DMS153 (cell line): Measurements from ENCODE around the gene PODXL2.
A peak's percentile ranks its signal among the peaks of the same experiment; 100 is the strongest.

Experiments used
- DNase-seq: peaks from one replicate; lab custom pipeline; 2025; lab: John Stamatoyannopoulos, UW

Gene PODXL2

DNA sequence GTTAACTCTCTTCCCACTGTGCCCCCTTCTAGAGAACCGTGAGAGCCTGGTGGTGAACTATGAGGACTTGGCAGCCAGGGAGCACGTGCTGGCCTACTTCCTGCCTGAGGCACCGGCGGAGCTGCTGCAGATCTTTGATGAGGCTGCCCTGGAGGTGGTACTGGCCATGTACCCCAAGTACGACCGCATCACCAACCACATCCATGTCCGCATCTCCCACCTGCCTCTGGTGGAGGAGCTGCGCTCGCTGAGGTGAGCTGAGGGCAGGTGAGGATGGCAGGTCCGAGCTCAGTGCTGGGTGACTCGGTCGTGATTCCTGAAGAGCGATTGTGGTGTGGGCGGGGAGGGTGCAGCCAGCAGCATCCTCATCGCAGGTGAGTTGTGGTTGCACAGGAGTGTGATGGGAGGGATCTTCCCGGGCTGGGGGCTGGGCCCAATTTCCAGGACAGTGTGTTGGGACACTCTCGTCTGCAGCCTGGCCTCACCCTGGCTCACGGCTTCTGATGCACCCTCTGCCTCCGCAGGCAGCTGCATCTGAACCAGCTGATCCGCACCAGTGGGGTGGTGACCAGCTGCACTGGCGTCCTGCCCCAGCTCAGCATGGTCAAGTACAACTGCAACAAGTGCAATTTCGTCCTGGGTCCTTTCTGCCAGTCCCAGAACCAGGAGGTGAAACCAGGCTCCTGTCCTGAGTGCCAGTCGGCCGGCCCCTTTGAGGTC lies 22.7 kb upstream of the PODXL2 start:
- DNase-seq: no peak

- no peak for DNase-seq
These were observed 21.9 kb upstream of the PODXL2 start for GRCh38 chr3:127606981-127607595.

- no peak for DNase-seq
These were observed 21.2 kb upstream of the PODXL2 start for GRCh38 chr3:127607675-127608361.

GRCh38 chr3:127608362-127608718 lies 20.6 kb upstream of the PODXL2 start:
- DNase-seq: no peak

DNA sequence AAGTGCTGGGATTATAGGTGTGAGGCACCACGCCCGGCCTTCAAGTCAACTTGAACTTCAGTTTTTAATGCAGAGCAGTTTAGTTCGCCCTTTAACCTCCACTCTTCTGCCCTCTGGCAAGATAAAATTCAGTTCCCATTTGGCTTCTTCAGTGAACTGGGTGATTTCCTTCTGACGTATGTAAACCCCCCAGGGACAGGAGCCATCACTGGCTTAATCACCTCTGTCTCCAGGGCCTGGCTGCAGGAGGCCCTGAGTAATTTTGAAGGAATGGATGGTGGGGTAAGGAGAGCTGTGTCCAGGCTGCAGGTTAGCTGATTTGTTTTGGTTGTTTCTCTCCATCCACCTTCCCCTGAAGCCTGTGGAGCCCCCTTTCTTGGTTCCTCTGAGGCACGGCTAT lies 18.9 kb upstream of the PODXL2 start:
- DNase-seq: no peak

DNA sequence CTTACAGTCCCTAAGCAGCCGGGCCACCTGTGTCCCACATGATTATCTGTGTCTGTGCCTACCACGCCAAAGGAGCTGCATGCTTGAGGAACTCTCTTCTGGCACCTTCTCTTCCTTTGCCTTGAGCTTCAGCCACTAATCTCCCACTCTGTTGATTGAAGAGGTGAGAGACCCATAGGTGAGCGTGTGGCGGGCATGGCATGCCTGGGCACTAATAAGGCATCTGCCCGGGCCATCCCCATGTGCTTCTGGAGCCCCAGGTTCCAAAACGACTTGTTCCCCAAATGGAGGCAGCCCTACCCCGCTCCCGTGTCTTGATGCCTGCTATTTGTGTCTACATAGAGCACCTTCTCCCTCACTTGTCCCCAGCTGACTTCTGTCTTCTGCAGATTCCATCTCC lies 17.7 kb upstream of the PODXL2 start:
- DNase-seq: no peak

DNA sequence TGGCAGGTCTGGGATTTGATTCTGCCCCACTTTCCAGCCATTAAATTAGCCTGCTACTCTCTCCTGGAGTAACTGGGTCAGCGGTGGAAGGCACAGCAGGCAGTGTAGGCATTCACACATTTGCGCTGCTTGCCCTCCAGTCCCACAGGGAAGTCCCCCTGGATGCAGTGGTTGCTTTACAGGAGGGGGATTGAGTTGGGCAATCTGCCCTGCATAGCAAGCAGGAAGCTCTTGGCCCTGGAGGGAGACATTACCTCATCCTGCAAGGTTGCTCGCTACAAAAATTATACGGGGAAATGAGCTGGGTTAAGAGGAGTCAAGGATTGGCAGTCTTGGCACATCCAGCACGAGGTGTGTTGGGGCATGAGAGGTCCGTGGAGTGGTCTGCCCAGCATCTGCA lies 16.0 kb upstream of the PODXL2 start:
- DNase-seq: no peak

- no peak for DNase-seq
These were observed 15.6 kb upstream of the PODXL2 start for GRCh38 chr3:127613406-127613805.

DNA sequence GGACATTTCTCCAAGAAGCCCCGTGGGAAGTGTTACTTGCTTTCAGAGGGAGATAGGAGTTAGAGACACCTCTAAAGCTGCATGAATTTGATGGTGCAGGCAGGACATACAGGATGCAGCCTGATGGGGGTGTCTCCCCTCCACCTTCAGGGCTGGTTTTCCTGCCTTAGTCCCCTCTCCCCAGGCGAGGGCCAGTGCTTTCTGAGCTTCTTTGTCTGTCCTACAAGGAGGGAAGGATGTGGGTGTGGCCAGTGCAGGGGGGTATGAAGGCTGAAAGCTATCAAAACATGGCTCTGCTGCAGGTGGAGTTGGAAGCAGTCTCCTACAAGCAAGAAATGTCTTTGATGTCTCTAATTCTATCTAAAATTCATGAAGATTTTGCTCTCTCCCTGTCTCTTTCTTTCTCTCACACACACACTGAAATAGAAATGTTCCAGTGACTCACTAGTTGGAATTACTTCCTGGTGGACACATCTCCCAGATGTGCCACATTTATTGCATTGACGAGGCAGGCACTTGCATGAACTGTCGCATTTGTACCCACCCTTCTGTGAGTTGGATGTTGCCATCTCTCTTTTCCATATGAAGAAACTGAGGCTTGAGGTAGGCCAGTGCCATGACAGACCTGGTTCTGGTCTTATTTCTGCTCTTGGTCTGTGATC lies 13.9 kb upstream of the PODXL2 start:
- no peak for DNase-seq

GRCh38 chr3:127615631-127616305 lies 13.2 kb upstream of the PODXL2 start:
- no peak for DNase-seq

DNA sequence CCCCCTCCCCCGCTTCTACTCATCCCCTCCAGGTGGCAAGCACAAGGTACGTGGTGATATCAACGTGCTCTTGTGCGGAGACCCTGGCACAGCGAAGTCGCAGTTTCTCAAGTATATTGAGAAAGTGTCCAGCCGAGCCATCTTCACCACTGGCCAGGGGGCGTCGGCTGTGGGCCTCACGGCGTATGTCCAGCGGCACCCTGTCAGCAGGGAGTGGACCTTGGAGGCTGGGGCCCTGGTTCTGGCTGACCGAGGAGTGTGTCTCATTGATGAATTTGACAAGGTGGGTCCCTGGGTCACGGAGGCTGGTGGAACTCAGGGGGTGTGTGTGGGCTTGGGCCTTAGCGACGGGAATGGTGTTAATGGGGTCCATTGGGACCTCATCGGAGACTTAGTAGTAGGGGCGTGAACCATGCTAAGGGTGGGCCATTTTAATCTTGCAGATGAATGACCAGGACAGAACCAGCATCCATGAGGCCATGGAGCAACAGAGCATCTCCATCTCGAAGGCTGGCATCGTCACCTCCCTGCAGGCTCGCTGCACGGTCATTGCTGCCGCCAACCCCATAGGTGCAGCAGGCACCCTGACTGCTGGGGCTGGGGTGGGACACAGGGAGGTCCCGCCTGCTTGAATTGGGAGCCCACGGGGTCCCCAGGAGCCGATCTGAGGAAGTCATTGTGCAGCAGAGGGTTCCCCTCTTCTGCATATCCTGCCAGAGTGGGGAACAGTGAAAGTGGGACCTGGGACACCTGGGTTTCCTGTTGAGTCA lies 12.0 kb upstream of the PODXL2 start:
- DNase-seq: no peak

- no peak for DNase-seq
These were observed 10.1 kb upstream of the PODXL2 start for GRCh38 chr3:127618891-127619290.

- DNase-seq: no peak
These were observed 8.2 kb upstream of the PODXL2 start for GRCh38 chr3:127620637-127621375.

DNA sequence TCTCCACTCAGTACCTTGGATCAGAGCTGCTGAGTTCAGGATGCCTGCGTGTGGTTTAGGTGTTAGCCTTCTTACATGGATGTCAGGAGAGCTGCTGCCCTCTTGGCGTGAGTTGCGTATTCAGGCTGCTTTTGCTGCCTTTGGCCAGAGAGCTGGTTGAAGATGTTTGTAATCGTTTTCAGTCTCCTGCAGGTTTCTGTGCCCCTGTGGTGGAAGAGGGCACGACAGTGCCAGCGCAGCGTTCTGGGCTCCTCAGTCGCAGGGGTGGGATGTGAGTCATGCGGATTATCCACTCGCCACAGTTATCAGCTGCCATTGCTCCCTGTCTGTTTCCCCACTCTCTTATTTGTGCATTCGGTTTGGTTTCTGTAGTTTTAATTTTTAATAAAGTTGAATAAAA lies 7.0 kb upstream of the PODXL2 start:
- DNase-seq: no peak

- DNase-seq: no peak
These were observed 6.0 kb upstream of the PODXL2 start for GRCh38 chr3:127622772-127623576.

- no peak for DNase-seq
These were observed 4.9 kb upstream of the PODXL2 start for GRCh38 chr3:127624063-127624462.

DNA sequence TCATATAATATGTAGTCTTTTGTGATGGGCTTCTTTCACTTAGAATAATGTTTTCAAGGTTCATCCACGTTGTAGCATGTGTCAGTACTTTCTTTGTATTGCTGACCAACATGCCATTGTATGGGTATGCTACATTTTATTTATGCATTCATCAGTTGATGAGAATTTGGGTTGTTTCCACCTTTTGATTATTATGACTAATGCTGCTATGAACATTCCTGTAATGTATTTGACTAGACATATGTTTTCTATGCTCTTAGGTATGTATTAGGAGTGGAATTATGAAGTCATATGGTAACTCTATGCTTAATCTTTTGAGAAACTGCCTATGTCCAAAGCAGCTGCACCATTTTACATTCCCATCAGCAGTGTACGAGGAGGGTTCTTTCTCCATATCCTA lies 3.2 kb upstream of the PODXL2 start:
- DNase-seq: no peak

- no peak for DNase-seq
These were observed 578 bp upstream of the PODXL2 start for GRCh38 chr3:127628426-127628787.

GRCh38 chr3:127629467-127630403 lies 750 bp downstream of the PODXL2 start:
- DNase-seq: peak; percentile 59
